Cardiac septum (tissue), 1 donor: ENCODE measurements around the gene RHBDF2. TPM values are rescaled to one million over a fixed set of nuclear protein-coding genes. Genes with fewer than 3 reads are reported as not detected.

ENCODE experiments used
- DNase-seq: peaks from one replicate; pipeline ENCODE4 v3.0.0-alpha.2; 2020; ENCODE audit warnings: low spot score
- intact Hi-C: fragments of 100-400 bp; cut with DNase I; formaldehyde crosslinking; loops from one replicate; pipeline ENCODE4 v1.14.0; 2022
- long read RNA-seq: library from polyadenylated mRNA; unstranded; transcript quantifications from one replicate; pipeline ENCODE4 v2.0.0, GENCODE V29; 2021
- total RNA-seq: library from RNA; stranded (reverse); fragmentation: NEBNext Ultra II Directional; extraction: Animal tissue kit (Norgen Biotek cat#: 25700); gene quantifications from one replicate; pipeline ENCODE4 v1.2.1, GENCODE V29; 2021
- donor health status: DM: no; HTN: no; CAD: no.

RHBDF2 gene
- 11.5 TPM for total RNA-seq
- long read RNA-seq, partial matches to known transcripts, result 7 of 13 reads
- long read RNA-seq, other reads (novel, unspliced or antisense), result 6 of 13 reads

GRCh38 chr17:76501018-76501826 lies at the start of gene RHBDF2:
Gene RHBDF2 (minus strand): TSS chr17:76501423. CDS start chr17:76481524, 19,899 bp downstream.
- intact Hi-C loops, result no loop called here
- peak; percentile 98 for DNase-seq

GRCh38 chr17:76549539-76549938 lies 48.3 kb upstream of the RHBDF2 start:
- DNase-seq, result no peak
- intact Hi-C loops, result no loop called here

- no peak for DNase-seq
- intact Hi-C loops, result no loop called here
Observed at GRCh38 chr17:76549215-76549518, 47.9 kb upstream of the RHBDF2 start.

DNA sequence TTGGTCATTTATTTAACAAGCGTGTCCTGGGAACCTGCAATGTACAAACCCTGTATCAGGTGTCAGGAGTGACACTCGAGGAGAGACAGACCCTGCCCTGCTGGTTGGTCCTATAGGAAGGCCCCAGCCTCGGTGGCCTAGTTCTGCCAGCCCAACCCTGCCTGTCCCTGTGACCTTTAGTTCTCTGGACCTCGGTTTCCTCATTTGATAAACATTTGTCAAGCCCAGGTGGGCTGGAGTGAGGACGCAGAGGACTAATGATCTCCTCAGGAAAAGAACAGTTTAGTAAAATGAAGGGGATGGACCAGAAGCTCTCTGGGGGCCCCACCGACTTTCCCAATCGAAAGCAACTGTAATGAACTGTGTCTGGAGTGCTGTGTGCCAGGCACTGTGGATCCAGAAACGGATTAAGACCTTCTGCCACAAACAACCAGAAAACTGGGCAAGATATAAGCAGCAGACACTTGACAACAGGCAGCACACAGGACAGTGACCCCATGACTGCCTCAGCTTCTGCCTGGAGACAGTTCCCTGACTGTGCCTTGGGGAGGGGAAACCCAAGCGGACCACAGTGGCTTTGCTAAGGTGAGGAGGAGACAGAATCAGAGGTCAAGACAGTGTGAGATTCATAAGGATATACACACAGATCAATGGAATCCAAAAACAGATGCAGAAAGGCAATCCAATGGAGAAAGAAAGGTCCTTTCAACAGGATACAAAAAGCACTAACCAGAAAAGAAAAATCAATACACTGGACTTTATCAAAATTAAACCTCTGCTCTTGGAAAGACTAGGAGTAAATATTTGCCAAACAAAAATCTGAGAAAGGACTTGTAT lies 47.4 kb upstream of the RHBDF2 start:
- intact Hi-C loops, result no loop called here
- DNase-seq, result no peak

DNA sequence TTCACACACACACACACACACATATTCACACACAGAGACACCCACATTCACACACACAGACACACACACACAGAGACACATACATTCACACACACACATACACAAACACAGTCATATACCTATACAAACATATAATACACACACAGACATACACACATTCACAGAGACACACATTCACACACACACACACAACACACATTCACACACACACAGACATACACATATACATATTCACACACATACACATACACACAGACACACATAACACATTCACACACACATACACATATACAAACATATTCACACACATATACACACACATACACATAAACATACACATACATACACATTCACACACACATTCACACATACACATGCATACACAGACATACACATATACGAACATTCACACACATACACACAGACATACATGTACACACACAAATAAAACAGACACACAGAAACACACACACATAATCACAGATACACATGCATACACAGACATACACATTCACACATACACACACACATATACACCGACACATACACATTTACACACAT lies 46.5 kb upstream of the RHBDF2 start:
- intact Hi-C loops, result loop anchor here (1.0 kb wide), 1 partner anchor 24 kb away; no protein-coding TSS in a partner anchor
- DNase-seq, result no peak

- intact Hi-C loops, result loop anchor here (1.0 kb wide), 1 partner anchor 24 kb away; no protein-coding TSS in a partner anchor
- peak; percentile 76 for DNase-seq
Observed at GRCh38 chr17:76547183-76547641, 46.0 kb upstream of the RHBDF2 start.

DNA sequence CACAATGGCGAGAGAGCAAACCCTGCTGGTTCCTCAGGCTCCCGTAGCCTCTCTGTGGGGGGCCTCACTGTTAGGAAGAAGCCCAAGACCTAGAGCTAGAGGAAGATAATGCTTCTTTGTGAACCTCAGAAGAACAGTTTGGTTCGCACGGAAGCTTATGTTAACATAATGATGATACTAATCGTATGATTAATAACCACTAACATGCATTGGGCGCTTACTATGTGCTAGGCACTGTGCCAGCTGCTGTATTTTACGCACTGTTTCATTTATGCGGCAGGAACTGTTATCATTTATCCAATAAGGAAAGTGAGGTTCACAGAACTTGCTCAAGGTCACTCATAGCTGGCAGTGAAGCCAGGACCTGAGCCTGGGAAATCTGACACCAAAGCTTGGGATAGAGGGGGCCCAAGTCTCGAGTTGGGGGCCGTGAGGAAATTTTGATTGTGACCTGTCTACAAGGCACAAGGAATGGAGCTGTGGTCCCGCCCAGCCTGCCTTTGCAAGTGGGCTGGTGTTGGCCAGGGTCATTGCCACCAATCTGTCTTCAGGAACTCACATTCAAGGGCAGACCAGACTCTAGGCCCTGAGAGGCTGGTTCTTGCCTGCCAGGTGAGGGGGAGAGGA lies 45.4 kb upstream of the RHBDF2 start:
- intact Hi-C loops, result loop anchor here (1.0 kb wide), 1 partner anchor 23 kb away; no protein-coding TSS in a partner anchor

GRCh38 chr17:76545918-76546555 lies 44.8 kb upstream of the RHBDF2 start:
- intact Hi-C loops, result no loop called here
- DNase-seq, result peak; percentile 63

More for the DNA sequence above, 45.4 kb upstream of the RHBDF2 start:
- DNase-seq, result no peak

DNA sequence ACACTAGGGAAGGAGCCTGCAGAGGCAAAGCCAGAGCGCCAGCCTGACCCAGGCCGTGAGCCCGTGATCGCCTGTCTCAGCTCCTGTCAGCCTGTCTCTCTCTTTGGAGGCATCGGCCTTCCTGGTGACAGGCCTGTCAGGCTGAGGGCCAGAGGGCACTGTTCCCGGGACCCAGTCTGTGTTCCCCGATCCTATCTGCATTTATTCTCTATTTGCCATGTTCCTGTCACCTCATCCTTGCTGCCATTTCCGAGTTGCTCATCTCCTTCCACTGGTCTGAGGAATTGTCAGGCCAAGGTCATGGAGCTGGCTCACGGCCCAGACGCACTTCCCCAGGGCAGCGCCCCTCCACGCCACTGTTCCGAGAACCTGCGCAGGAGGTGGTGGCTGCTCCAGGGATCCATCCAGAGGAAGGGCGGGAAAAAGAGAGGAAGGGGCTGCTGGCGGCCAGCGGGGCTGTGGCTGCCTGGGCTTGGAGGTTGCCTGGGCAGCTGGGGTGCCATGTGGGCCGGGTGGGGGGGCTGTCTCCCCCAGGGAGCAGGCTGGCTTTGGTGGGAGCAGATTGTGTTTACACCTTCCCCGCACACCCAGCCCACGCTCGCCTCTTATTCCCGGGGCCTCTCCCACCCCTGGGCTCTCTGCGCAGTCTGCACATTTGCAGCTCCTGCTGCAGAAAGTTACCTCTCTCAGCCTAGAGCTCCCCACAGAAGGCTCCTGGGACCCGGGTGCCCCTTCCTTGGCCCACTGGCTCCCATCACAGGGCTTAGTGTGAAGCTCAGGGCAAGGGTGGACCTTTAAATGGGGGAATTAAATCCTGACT lies 43.5 kb upstream of the RHBDF2 start:
- intact Hi-C loops, result loop anchor here (5.0 kb wide), 1 partner anchor 173 kb away; no protein-coding TSS in a partner anchor
- peak; percentile 85 for DNase-seq

GRCh38 chr17:76543826-76544545 lies 42.8 kb upstream of the RHBDF2 start:
- intact Hi-C loops, result loop anchor here (5.0 kb wide), 1 partner anchor 173 kb away; no protein-coding TSS in a partner anchor
- no peak for DNase-seq

DNA sequence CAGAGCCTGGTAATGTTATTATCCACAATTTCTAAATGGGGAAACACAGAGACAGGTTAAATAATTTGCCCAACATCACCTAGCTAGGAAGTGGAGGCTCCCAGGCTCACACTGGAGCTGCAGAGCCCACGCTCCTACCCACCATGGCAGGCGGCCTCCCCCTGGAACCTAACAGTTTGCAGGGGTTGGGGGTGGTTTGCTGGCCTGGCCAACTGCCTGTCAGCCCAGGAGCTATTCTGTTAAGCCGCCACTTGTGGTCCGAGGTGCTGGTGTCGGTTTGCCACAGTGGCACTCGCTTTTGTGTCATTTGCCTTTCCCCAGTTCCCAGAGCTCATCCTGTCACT lies 42.2 kb upstream of the RHBDF2 start:
- DNase-seq, result no peak
- intact Hi-C loops, result loop anchor here (5.0 kb wide), 1 partner anchor 174 kb away; no protein-coding TSS in a partner anchor

DNA sequence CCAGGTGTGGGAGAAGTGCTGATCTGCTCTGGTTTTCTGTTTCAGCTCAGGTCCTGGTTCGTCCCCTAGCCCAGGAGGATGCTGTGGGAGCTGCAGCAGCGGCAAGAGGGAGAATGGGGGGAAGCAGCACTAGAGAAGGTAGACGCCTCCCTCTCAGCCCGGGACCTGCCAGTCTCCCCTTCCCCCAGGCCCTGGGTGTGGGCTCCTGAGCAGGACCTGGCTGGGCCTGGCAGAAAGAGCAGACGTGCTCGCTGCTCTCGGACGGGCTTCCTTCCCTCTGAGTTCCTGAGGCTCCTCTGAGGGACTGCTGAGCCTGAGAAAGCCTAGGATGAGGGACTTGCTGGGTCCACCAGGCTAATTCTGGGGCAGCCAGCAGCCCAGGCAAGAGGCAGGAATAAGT lies 41.8 kb upstream of the RHBDF2 start:
- intact Hi-C loops, result loop anchor here (5.0 kb wide), 1 partner anchor 174 kb away; no protein-coding TSS in a partner anchor
- no peak for DNase-seq

DNA sequence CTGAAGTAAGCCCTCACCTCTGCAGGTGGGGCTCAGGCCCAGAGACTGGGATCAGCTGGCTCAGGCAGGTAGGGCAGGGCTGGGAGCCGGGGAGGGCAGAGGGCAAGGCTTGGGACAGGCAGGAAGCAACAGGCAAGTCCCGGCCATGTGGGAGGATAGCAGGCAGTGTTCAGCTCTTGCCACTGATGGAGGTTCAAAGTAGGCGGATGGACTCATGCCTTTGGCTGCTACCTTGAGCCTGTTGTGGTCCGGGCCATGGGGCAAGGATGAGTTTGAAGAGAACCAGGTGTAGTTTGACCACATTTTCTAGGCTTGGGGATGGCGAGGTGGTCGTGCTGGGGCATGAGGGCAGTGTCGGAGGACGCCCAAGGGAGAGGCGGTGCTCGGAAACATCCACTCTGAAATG lies 41.3 kb upstream of the RHBDF2 start:
- intact Hi-C loops, result loop anchor here (5.0 kb wide), 1 partner anchor 175 kb away; no protein-coding TSS in a partner anchor
- DNase-seq, result peak; percentile 73

GRCh38 chr17:76541739-76542454 lies 40.7 kb upstream of the RHBDF2 start:
- DNase-seq, result no peak
- intact Hi-C loops, result loop anchor here (5.0 kb wide), 1 partner anchor 175 kb away; no protein-coding TSS in a partner anchor

- DNase-seq, result peak; percentile 96
- intact Hi-C loops, result loop anchor here (5.0 kb wide), 1 partner anchor 177 kb away; no protein-coding TSS in a partner anchor
Observed at GRCh38 chr17:76540381-76541300, 39.4 kb upstream of the RHBDF2 start.
